ENCODE measurements around the gene UPB1. TPM values are rescaled to one million over a fixed set of nuclear protein-coding genes. Genes with fewer than 3 reads are reported as not detected.

The UPB1 gene
- total and polyA plus RNA-seq, 2 experiments from 2014 or later: 0.13 TPM; not detected in 1

- ATAC-seq (no peak), DNase-seq (ENCODE audit: low spot score) (no peak)
- H3K4me3 Mint-ChIP-seq: no peak overlapping the region
- no peaks in the 10 kb centered on the region for H3K9me2 ChIP-seq (ENCODE audit: insufficient read depth)
- no peaks in the 10 kb centered on the region for H3K27me3 ChIP-seq (ENCODE audit: insufficient read depth)
- H3K36me3 Mint-ChIP-seq (ENCODE audit: low read depth): peaks cover 59% of the 10 kb centered on the region
- H3K36me3 ChIP-seq (ENCODE audit: insufficient read depth): peaks cover 35% of the 10 kb centered on the region
- peaks cover 64% of the 10 kb centered on the region for H4K20me1 ChIP-seq (replicated peaks; ENCODE audit: insufficient read depth)
- no peak overlapping the region for H2AFZ ChIP-seq
- no peaks in the 10 kb centered on the region for H3K9me3 Mint-ChIP-seq
- H3F3A ChIP-seq (replicated peaks; ENCODE audit: low read depth): 0 out of 2 replicates have a peak, but pooled peaks cover 5% of the 10 kb centered on the region
- H3K4me2 ChIP-seq: no peak overlapping the region
- H3K4me1 Mint-ChIP-seq: no peaks in the 10 kb centered on the region
- peaks cover 86% of the 10 kb centered on the region for H3K79me2 ChIP-seq (replicated peaks; ENCODE audit: insufficient read depth)
- no peak overlapping the region for H3K4me3 ChIP-seq
- no peaks in the 10 kb centered on the region for H3K4me1 ChIP-seq (ENCODE audit: insufficient read depth)
- H3K27ac ChIP-seq (ENCODE audit: low read depth): no peak overlapping the region
- no peak overlapping the region for H3K27ac Mint-ChIP-seq
- H3K27me3 Mint-ChIP-seq (ENCODE audit: insufficient read depth, low read depth, poor library complexity): no peaks in the 10 kb centered on the region
- TF ChIP-seq ZNF114 (CRISPR knock-in tag; IDR thresholded peaks at IDR 0.05) (no peak), JUNB (IDR thresholded peaks at IDR 0.05; ENCODE audit: unreplicated experiment) (no peak), EZH2phosphoT487 (IDR thresholded peaks at IDR 0.05; ENCODE audit: unreplicated experiment) (no peak), REST (IDR thresholded peaks at IDR 0.05; ENCODE audit: unreplicated experiment) (no peak), POLR2AphosphoS5 (IDR thresholded peaks at IDR 0.05; ENCODE audit: low read depth) (no peak), ETS1 (IDR thresholded peaks at IDR 0.05) (no peak), NANOG (IDR thresholded peaks at IDR 0.05; ENCODE audit: borderline replicate concordance) (no peak), STAT1 (IDR thresholded peaks at IDR 0.05; ENCODE audit: unreplicated experiment) (no peak), EZH2 (IDR thresholded peaks at IDR 0.05; ENCODE audit: low read depth, unreplicated experiment) (no peak), CREB1 (CRISPR knock-in tag; IDR thresholded peaks at IDR 0.05; ENCODE audit: low read depth) (no peak), ZNF462 (CRISPR knock-in tag; IDR thresholded peaks at IDR 0.05) (no peak)
These were observed 69.9 kb downstream of the UPB1 start for GRCh38 chr22:24565077-24565476.
